GM18517 (cell line): ENCODE measurements around the gene ZBTB37.
"Not testable (repeated sequence)": the region's sequence is repeated elsewhere in the genome, so short reads cannot be mapped to it uniquely, and the experiment has no call there.

Experiments
- ATAC-seq: cut with Tn5 transposase; IDR thresholded peaks from one replicate; pipeline ENCODE4 v1.9.1; 2021; ENCODE audit warnings: mild to moderate bottlenecking, moderate library complexity; ENCODE audit not compliant: unreplicated experiment

Gene ZBTB37

DNA sequence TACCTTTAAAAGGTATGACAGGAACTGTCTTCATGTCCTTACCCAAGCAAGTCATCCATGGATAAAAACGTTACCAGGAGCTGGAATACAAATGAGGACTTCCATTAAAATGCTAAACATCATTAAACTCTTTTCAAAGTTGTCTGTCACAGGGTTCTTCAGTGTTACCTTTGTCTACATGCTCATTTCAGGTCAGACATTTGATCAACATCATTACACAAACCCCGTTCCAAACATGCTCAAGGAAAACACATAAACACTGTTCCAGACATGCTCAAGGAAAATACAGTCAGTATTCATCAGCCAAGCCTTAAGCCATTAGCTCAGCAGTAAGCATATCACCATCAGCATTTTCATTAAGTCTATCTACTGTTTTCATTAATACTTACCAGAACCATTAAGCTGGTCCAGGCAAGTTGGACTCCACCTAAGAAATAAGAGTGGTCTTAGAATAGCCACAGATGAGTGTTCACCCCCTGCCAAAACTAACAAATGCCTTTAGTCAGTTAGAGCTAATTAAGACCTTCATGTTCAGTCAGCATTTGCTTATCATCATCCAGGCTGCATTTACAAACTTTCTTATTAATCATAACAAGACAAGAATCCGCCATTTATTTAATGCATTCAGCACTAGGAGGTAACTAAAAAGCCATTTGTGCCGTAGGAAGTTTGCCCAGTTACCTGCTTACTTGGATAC lies 2.6 kb upstream of the ZBTB37 start:
- no peak for ATAC-seq

DNA sequence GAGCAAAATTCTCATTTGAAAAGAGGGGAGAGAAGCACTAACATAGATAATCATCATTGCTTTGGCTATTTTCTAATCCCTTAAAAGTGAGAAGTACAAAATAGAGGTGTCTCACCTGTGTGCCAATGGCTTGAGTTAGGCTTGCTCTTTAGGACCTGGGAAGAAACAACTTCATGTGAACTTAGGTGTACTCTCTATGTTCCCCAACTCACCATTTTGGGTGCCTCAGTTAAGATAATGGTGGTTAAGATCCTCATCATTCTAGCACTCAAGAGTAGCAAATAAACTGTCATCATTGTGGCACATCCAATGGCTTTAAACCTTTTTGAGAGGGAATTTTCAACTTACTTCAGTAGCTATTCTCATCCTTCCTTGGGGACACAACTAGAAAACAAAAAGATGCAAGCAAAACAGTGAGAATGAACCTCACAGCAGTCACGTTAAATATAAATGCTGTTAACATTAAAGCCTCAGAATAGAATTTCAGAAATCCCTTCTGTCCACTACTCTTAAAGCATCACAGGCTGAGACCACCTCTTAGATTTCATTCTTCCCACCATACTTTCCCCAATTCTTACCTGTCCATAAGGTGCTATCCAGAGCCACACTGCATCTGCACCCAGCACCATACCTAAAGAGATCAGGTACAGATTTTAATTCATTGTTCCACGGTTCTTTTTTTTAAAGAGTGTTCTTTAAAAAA lies 1.6 kb upstream of the ZBTB37 start:
- ATAC-seq = no peak

DNA sequence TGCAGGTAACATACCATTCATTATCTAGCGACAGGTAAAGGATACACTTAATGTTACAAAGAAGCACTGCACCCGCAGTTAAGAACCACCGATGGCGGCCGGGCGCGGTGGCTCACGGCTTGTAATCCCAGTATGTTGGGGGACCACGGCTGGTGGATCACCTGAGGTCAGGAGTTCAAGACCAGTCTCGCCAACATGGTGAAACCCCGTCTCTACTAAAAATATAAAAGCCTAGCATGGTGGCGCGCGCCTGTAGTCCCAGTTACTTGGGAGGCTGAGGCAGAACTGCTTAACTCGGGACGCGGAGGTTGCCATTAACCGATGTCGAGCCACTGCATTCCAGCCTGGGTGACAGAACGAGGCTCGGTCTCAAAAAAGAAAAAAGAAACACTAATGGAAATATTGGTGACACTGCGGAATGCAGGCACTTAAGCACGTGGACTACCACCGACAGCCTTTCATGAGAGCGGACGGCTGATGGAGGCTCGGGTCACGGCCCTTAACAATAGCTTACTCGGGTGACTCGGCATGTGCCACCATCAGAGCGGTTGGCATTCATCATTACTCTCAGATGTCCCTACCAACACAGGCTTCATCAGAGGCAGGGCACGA lies 933 bp upstream of the ZBTB37 start:
- ATAC-seq = no peak

DNA sequence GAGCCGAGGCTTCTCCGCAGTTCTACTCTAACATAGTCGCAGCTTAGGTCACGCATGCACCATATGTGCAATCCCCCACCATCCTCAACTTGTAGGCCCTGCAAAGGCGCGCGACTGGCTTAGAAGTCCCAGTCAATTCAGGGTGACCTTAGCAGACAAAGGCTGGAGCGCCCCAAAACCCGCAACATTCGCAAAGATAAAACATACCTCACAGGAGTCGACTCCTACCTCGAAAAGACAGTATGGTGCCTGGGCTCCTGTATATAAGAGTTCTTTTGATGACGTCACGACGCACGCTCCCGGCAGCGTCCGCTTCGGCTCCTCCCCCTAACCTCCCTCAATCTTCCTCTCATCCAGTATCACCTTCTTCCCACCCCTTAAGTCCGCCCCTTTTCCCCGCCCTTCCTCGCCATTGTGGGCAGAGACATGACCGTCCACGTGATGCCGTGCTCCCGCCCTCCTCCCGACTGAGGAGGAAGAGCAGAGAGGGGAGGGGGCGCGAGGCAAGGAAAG lies 371 bp upstream of the ZBTB37 start, which contains the start of gene GAS5:
Gene GAS5 (minus strand): TSS at position 237 of the 513 bp plus-strand sequence.
- ATAC-seq = peak; percentile 79

- no peak for ATAC-seq
These were observed 810 bp downstream of the ZBTB37 start for GRCh38 chr1:173869021-173869359.

GRCh38 chr1:173870252-173871075 lies 2.3 kb downstream of the ZBTB37 start:
- no peak for ATAC-seq

- ATAC-seq = no peak
These were observed 2.9 kb downstream of the ZBTB37 start for GRCh38 chr1:173871091-173871490.

GRCh38 chr1:173871500-173871899 lies 3.3 kb downstream of the ZBTB37 start:
- ATAC-seq = no peak

GRCh38 chr1:173876732-173877131 lies 8.6 kb downstream of the ZBTB37 start:
- ATAC-seq = no peak

- ATAC-seq = no peak
These were observed 10.1 kb downstream of the ZBTB37 start for GRCh38 chr1:173878251-173878650.

- not testable (repeated sequence) for ATAC-seq
These were observed 12.9 kb downstream of the ZBTB37 start for GRCh38 chr1:173881117-173881516.

GRCh38 chr1:173884701-173885100 lies 16.5 kb downstream of the ZBTB37 start:
- ATAC-seq = no peak

DNA sequence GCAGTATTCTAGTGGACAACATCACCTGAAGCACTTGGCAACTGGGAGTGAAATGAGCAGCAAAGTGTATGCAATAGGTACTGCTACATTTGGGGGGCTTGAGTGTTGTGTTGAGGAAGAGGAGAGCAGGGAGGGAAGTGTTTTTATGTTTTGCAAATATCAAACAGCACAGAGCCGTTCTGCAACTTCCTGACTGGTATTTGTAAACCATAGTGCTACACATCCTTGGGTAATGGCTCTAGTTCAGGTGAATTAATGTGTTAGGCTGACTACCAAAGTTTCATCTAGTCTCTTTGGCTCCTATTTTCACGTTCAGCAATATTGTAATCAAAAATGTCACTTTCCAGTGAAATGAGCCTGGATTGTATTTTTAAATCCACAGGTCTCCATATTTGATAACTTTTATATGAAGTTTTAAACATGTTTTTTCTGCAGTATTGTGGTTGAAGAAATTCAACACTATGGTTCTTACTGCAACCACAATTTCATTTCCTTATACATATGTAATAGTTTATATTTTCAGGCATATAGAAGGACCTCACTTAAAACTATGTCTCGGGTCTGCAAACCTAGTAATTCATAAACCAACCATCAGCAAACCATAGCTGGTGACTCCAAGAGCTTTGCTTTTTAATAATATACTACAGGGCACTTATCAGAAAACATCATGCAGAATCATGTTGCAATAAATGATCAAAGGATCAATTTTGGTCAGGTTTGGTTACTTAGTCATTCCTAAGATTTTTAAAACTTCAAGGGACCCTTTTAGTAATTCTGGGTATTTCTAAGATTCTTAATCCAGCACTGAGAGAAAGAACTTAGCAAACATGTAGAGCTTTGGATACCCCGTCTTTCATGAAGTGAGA lies 18.8 kb downstream of the ZBTB37 start:
- no peak for ATAC-seq

- no peak for ATAC-seq
These were observed 19.4 kb downstream of the ZBTB37 start for GRCh38 chr1:173887627-173888026.

DNA sequence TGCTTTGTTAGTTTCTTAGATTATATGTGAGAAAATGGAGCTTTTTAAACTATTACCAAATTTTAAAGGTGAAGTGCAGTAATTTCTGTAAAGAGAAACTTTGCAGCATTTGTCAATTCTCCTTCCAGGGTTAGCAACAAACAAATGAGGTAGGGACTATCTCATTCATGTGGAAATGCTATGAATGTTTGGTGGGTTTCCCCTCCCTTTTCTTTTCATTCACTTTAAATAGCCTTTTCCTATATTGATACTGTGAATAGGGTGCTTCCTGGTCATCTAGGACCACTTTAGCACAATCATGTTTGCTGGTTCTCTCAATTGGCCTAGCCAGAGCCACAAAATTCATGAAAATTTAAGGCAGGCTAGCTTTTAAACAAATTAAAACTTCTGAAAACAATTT lies 20.6 kb downstream of the ZBTB37 start:
- ATAC-seq = no peak

DNA sequence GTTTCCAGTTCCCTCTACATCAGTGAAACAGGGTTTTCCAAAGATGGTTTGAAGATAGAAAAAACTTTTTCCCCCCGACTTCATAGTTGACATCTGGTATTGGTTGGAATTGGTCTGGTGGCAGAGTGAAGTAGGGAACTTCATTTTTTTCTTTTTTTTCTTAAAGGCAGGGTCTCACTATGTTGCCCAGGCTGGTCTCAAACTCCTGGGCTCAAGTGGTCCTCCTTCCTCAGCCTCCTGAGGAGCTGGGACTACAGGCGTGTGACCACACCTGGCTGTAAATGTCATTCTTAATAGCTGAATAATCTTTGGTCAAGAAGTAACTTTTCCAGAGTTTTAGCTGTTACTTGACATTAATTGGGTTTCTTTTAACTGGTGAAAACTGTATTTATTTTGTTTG lies 21.7 kb downstream of the ZBTB37 start:
- ATAC-seq = no peak

GRCh38 chr1:173893611-173894010 lies 25.4 kb downstream of the ZBTB37 start:
- no peak for ATAC-seq

DNA sequence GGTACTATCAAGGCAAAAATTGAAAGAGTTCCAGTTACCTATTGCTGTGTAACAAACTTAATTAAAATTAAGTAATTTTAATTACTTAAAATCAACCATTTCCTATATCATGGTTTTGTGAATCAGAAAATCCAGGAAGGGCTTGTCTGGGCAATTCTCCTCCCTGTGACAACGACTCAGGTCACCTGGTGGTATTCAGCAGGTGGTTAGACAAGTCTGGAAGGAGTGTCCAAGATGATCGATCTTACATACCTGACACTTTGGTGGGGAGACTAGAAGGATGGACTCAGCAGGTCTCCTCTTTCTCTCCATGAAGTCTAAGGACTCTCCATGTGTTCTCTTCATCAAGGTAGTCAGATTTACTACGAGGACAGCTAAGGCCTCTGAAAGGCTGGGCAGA lies 26.0 kb downstream of the ZBTB37 start:
- ATAC-seq = no peak

DNA sequence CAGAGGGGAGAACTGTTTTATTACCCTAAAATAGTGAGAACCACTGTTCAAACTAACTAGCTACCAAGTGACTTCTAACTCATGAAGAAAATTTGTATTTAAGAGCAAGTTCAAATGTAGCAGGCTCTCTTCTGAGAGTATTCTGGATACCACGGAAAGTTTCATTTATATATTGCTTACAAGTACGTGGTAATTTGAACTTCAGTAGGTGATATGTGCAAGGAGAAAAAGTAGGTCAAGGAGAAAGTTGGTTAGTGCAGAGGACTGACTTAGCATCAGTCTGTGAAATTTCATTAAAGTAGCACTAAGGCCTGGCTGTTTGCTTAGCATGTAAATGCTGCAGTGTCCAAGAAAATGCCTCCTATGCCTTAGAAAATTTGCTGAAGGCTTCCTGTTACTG lies 32.2 kb downstream of the ZBTB37 start:
- ATAC-seq = no peak

DNA sequence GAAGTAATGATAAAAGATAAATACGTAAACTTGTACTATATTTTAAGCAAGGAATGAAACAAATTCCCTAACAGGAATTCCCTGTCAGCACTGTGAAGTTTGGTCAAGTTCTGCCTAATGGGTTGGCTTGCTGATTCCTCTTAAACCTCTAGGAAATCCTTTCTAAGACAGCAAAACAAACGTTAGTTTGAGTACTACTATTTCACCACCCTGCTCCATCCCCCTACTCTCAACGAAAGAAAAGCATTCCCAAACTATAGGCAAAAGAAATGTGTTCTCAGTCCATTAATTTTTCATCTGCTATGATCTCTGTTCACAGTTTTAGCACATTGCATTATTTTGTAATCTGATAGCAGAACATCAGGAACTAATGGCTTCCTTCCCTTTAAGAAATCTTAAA lies 32.8 kb downstream of the ZBTB37 start:
- no peak for ATAC-seq
